Peyer's patch (tissue), 4 donors: ENCODE results near the gene SAMHD1.
"Not testable (repeated sequence)": the region's sequence is repeated elsewhere in the genome, so short reads cannot be mapped to it uniquely, and the experiment has no call there.

Experiments used
- CTCF ChIP-seq, 6 experiments: fragments of 450-650 bp in 4 of 6; fragments of 200-600 bp in 2 of 6; sonication (generic) in 1 of 6; IDR thresholded peaks; one replicate each; pipeline ENCODE4 v1.5.1; 2017 to 2019; ENCODE audit warnings: antibody characterized with exemption in 6 of 6, mild to moderate bottlenecking in 3 of 6, moderate library complexity in 1 of 6
- POLR2A ChIP-seq, 2 donors: fragments of 450-650 bp; IDR thresholded peaks; one replicate each; pipeline ENCODE4 v1.5.1; 2017; ENCODE audit warnings: antibody characterized with exemption in 2 of 2, mild to moderate bottlenecking in 2 of 2, moderate library complexity in 2 of 2

GRCh38 chr20:36932067-36932466, 19.4 kb downstream of the SAMHD1 start:
- TF ChIP-seq CTCF, POLR2A (IDR thresholded peaks at IDR 0.05): not testable (repeated sequence)
